Nephron (organoid): ENCODE data around the gene STX11.

Source experiments
- H3K27ac Mint-ChIP-seq, 3 experiments: 2 replicates each; pipeline ENCODE4 v1.8.0; 2020; ENCODE audit warnings: mixed read lengths in 3 of 3, mild to moderate bottlenecking in 2 of 3, moderate library complexity in 1 of 3
- H3K27me3 Mint-ChIP-seq: 2 replicates; pipeline ENCODE4 v1.8.0; 2021; ENCODE audit warnings: low read depth, mild to moderate bottlenecking, moderate library complexity, mixed read lengths
- H3K36me3 Mint-ChIP-seq: 2 replicates; pipeline ENCODE4 v1.8.0; 2020; ENCODE audit warnings: low read depth, mixed read lengths
- H3K4me1 Mint-ChIP-seq: 2 replicates; pipeline ENCODE4 v1.8.0; 2020; ENCODE audit warnings: mixed read lengths
- H3K4me3 Mint-ChIP-seq, 3 experiments: 2 replicates each; pipeline ENCODE4 v1.8.0; 2020; ENCODE audit warnings: mild to moderate bottlenecking in 3 of 3, mixed read lengths in 3 of 3, moderate library complexity in 2 of 3
- H3K9me3 Mint-ChIP-seq: 2 replicates; pipeline ENCODE4 v1.8.0; 2020; ENCODE audit warnings: mixed read lengths
- CTCF ChIP-seq, 3 experiments: fragments of 200-600 bp; sonication (generic); IDR thresholded peaks; one replicate each; pipeline ENCODE4 v1.5.0; 2021; ENCODE audit warnings: antibody characterized with exemption in 3 of 3; ENCODE audit not compliant: unreplicated experiment in 3 of 3

STX11 gene

DNA sequence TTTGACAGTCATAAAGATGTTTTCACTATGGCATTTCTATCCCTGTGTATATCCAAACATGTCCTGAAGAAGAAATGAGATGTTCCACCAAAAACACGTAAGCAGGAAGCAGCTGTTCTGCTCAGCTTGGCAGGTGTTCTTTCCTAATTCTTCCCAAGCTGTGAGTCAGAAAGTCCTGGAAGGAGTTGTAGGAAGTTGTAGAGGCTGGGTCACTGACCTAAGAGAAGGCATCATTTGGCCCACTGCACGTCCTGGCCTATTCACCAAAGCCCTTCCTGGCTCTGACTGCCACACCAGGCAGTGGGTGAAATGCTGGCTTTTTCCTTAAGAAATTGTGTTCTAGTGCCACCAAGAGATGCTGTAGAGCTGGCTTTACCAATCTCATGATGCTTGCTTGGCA, 40.3 kb downstream of the STX11 start:
- TF ChIP-seq CTCF (IDR thresholded peaks at IDR 0.05; ENCODE audit: unreplicated experiment in 3 of 3): no peak
- H3K27me3 Mint-ChIP-seq: no peaks in the 10 kb centered on the region
- H3K36me3 Mint-ChIP-seq: no peaks in the 10 kb centered on the region
- H3K4me1 Mint-ChIP-seq: peaks cover 16% of the 10 kb centered on the region
- H3K9me3 Mint-ChIP-seq: no peaks in the 10 kb centered on the region
- no peak overlapping the region for H3K4me3 Mint-ChIP-seq
- H3K27ac Mint-ChIP-seq: peak overlapping the region in 1 of 3 experiments; percentile 20

- no peak overlapping the region for H3K4me3 Mint-ChIP-seq
- H3K9me3 Mint-ChIP-seq: peaks cover 1% of the 10 kb centered on the region
- H3K27me3 Mint-ChIP-seq: no peaks in the 10 kb centered on the region
- no peak for TF ChIP-seq CTCF (IDR thresholded peaks at IDR 0.05; ENCODE audit: unreplicated experiment in 3 of 3)
- peaks cover 15% of the 10 kb centered on the region for H3K4me1 Mint-ChIP-seq
- H3K27ac Mint-ChIP-seq: no peak overlapping the region
- no peaks in the 10 kb centered on the region for H3K36me3 Mint-ChIP-seq
Measured at GRCh38 chr6:144193181-144193580, 42.9 kb downstream of the STX11 start.

GRCh38 chr6:144194293-144194810, 44.0 kb downstream of the STX11 start:
- Mint-ChIP-seq H3K4me1 (peaks cover 13% of the 10 kb centered on the region), H3K9me3 (peaks cover 4% of the 10 kb centered on the region), H3K4me3 (peak overlapping the region in 1 of 3 experiments; percentile 1), H3K27me3 (no peaks in the 10 kb centered on the region), H3K36me3 (no peaks in the 10 kb centered on the region), H3K27ac (peak overlapping the region; percentile 6 to 56 (median 19))
- no peak for TF ChIP-seq CTCF (IDR thresholded peaks at IDR 0.05; ENCODE audit: unreplicated experiment in 3 of 3)

- Mint-ChIP-seq H3K36me3 (no peaks in the 10 kb centered on the region), H3K27me3 (no peaks in the 10 kb centered on the region), H3K4me3 (no peak overlapping the region), H3K9me3 (peaks cover 4% of the 10 kb centered on the region), H3K27ac (no peak overlapping the region), H3K4me1 (peaks cover 8% of the 10 kb centered on the region)
- TF ChIP-seq CTCF (IDR thresholded peaks at IDR 0.05; ENCODE audit: unreplicated experiment in 3 of 3): no peak
Measured at GRCh38 chr6:144195671-144196270, 45.5 kb downstream of the STX11 start.

GRCh38 chr6:144197919-144198318, 47.6 kb downstream of the STX11 start:
- Mint-ChIP-seq H3K9me3 (peaks cover 17% of the 10 kb centered on the region), H3K27ac (no peak overlapping the region), H3K4me3 (no peak overlapping the region), H3K27me3 (no peaks in the 10 kb centered on the region), H3K36me3 (no peaks in the 10 kb centered on the region), H3K4me1 (peaks cover 8% of the 10 kb centered on the region)
- TF ChIP-seq CTCF (IDR thresholded peaks at IDR 0.05; ENCODE audit: unreplicated experiment in 3 of 3): no peak

- peaks cover 26% of the 10 kb centered on the region for H3K9me3 Mint-ChIP-seq
- H3K4me1 Mint-ChIP-seq: no peaks in the 10 kb centered on the region
- H3K27me3 Mint-ChIP-seq: no peaks in the 10 kb centered on the region
- H3K36me3 Mint-ChIP-seq: no peaks in the 10 kb centered on the region
- H3K27ac Mint-ChIP-seq: no peak overlapping the region
- H3K4me3 Mint-ChIP-seq: no peak overlapping the region
- no peak for TF ChIP-seq CTCF (IDR thresholded peaks at IDR 0.05; ENCODE audit: unreplicated experiment in 3 of 3)
Measured at GRCh38 chr6:144202879-144203468, 52.7 kb downstream of the STX11 start.
